HL-60 (cell line): ENCODE results near the gene BCL11A.

Experiments
- DNase-seq, 2 experiments: peaks; one replicate each; pipeline ENCODE4 v3.0.0-alpha.2; 2010 to 2020; ENCODE audit warnings: low read depth in 1 of 2, low spot score in 1 of 2
- H3K27ac ChIP-seq: fragments of 250-450 bp; sonication (Bioruptor Pico); replicated peaks from 2 replicates; pipeline ENCODE4 v1.5.1; 2020; ENCODE audit warnings: mild to moderate bottlenecking, moderate library complexity
- H3K27me3 ChIP-seq: fragments of 250-450 bp; sonication (Bioruptor Pico); 2 replicates; pipeline ENCODE4 v1.5.1; 2021; ENCODE audit warnings: mild to moderate bottlenecking, moderate library complexity; ENCODE audit not compliant: insufficient read depth, poor library complexity, severe bottlenecking
- H3K4me3 ChIP-seq: replicated peaks from 2 replicates; pipeline ENCODE4 v1.5.1; 2011; ENCODE audit warnings: mild to moderate bottlenecking, control low read depth, low read length; ENCODE audit not compliant: insufficient read depth
- GABPA ChIP-seq: IDR thresholded peaks from 2 replicates; pipeline ENCODE4 v1.6.1; 2012; ENCODE audit warnings: low read depth
- POLR2AphosphoS5 ChIP-seq: IDR thresholded peaks from 2 replicates; pipeline ENCODE4 v1.6.1; 2012; ENCODE audit warnings: low read depth
- SPI1 ChIP-seq: IDR thresholded peaks from 2 replicates; pipeline ENCODE4 v1.6.1; 2012; ENCODE audit warnings: low read depth, mild to moderate bottlenecking, borderline replicate concordance
- TF ChIP-seq, protein P1 (sequence below): IDR thresholded peaks from one replicate; pipeline ENCODE4 v1.5.1; 2011; ENCODE audit warnings: low read length, control low read depth, inconsistent platforms; ENCODE audit not compliant: insufficient read depth
- TF ChIP-seq, protein P2 (sequence below): IDR thresholded peaks from 2 replicates; pipeline ENCODE4 v1.6.1; 2012; ENCODE audit warnings: low read depth; ENCODE audit not compliant: insufficient replicate concordance

The BCL11A gene

DNA sequence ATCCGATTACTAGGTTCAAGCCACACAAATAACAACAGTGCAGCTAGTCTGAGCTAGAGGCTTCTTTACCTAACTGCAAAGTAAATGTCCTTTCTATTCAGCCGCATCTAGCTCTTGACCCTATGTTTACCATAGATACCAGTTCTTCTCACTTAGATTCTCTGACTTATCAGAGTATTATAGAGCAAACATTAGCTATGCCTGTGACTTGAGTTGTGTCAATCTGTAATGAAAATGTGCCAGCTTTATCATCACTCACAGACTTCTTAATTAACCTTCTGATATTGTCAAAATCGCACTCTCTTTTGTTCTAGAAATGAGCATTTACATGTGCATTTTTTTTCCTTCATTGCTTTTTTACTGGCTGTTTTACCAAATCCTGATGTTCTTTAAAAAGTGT is 79.9 kb downstream of the BCL11A start:
- TF ChIP-seq GABPA (no peak), SPI1 (no peak), POLR2AphosphoS5 (no peak)
- TF ChIP-seq, protein P1, sequence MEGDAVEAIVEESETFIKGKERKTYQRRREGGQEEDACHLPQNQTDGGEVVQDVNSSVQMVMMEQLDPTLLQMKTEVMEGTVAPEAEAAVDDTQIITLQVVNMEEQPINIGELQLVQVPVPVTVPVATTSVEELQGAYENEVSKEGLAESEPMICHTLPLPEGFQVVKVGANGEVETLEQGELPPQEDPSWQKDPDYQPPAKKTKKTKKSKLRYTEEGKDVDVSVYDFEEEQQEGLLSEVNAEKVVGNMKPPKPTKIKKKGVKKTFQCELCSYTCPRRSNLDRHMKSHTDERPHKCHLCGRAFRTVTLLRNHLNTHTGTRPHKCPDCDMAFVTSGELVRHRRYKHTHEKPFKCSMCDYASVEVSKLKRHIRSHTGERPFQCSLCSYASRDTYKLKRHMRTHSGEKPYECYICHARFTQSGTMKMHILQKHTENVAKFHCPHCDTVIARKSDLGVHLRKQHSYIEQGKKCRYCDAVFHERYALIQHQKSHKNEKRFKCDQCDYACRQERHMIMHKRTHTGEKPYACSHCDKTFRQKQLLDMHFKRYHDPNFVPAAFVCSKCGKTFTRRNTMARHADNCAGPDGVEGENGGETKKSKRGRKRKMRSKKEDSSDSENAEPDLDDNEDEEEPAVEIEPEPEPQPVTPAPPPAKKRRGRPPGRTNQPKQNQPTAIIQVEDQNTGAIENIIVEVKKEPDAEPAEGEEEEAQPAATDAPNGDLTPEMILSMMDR: no peak
- TF ChIP-seq, protein P2, sequence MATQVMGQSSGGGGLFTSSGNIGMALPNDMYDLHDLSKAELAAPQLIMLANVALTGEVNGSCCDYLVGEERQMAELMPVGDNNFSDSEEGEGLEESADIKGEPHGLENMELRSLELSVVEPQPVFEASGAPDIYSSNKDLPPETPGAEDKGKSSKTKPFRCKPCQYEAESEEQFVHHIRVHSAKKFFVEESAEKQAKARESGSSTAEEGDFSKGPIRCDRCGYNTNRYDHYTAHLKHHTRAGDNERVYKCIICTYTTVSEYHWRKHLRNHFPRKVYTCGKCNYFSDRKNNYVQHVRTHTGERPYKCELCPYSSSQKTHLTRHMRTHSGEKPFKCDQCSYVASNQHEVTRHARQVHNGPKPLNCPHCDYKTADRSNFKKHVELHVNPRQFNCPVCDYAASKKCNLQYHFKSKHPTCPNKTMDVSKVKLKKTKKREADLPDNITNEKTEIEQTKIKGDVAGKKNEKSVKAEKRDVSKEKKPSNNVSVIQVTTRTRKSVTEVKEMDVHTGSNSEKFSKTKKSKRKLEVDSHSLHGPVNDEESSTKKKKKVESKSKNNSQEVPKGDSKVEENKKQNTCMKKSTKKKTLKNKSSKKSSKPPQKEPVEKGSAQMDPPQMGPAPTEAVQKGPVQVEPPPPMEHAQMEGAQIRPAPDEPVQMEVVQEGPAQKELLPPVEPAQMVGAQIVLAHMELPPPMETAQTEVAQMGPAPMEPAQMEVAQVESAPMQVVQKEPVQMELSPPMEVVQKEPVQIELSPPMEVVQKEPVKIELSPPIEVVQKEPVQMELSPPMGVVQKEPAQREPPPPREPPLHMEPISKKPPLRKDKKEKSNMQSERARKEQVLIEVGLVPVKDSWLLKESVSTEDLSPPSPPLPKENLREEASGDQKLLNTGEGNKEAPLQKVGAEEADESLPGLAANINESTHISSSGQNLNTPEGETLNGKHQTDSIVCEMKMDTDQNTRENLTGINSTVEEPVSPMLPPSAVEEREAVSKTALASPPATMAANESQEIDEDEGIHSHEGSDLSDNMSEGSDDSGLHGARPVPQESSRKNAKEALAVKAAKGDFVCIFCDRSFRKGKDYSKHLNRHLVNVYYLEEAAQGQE: no peak
- DNase-seq: no peak
- Histone ChIP-seq H3K27ac (no peak overlapping the region), H3K4me3 (no peak overlapping the region), H3K27me3 (no peaks in the 10 kb centered on the region)

DNA sequence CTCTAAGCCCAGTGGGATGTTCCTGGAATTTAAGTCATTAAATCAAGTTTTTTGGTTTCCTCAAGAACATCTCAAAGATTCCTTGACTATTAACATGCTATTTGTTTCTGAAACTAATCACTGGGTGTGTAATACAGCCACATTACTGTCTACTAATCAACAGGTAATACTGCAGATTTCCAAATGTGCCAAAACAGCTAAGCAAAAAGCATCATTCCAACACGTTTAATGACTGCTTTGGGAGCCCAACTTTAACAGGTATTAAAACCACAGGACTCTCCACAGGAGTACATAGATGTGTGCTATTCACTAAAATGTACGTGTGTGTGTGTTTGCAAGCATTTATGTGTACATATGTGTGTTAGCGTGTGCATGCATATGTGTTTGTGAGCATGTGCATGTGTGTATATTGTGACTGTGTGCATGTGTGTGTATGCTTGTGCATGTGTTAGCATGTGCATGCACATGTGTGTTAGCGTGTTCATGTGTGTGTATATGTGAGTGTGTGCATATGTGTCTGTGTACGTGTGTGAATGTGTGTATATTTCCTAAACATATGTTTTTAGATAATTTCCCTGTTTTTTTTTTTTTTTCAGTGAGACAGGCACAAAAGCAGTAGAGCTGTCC is 80.7 kb downstream of the BCL11A start:
- Histone ChIP-seq H3K27ac (no peak overlapping the region), H3K27me3 (no peaks in the 10 kb centered on the region), H3K4me3 (no peak overlapping the region)
- TF ChIP-seq SPI1 (no peak), GABPA (no peak), POLR2AphosphoS5 (no peak)
- TF ChIP-seq, protein P1: no peak
- TF ChIP-seq, protein P2: no peak
- no peak for DNase-seq

DNA sequence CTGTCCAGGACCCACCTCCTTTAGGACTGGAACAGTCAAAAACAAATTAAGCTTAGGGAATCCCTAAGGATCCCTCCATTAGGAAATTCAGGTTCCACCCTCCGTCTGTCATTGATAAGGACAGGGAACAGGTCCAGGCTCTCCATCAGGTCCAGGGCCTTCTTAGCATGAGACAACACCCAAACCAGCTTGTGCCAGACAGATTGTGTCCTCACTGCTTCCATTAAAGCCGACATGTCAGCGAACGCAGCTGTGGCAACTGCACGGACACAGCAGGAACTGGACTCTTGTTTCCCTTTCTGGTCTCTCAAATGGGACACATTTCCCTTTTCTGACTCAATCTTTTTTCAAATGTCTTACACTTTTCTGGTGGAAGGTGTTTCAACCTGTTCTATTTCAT is 81.4 kb downstream of the BCL11A start:
- TF ChIP-seq, protein P1: no peak
- no peak for TF ChIP-seq GABPA
- TF ChIP-seq, protein P2: no peak
- TF ChIP-seq SPI1: no peak
- no peak for TF ChIP-seq POLR2AphosphoS5
- no peak overlapping the region for H3K4me3 ChIP-seq
- no peaks in the 10 kb centered on the region for H3K27me3 ChIP-seq
- H3K27ac ChIP-seq: no peak overlapping the region
- no peak for DNase-seq
